Measurements from ENCODE around the gene MYPN. TPM values are rescaled to one million over a fixed set of nuclear protein-coding genes. Genes with fewer than 3 reads are reported as not detected.

MYPN gene
- total RNA-seq, 1 donor from 2014 or later, result 1.0 TPM

DNA sequence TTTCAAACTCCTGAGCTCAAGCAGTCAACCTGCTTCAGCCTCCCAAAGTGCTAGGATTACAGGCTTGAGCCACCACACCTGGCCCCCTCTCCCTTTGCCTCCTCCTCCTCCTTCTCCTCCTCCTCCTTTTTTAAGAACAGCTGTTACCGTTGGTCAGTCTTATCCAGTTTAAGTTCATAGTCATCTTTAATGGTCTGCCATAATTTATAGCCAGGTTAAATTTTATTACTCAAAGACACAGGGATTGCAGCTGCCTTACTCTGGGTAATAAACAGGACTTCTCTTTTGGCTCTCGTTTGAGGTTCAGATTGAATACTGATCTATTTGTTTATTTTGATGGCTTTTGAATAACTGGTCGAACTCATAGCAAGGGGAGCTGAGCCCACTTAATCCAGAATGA is 87.4 kb downstream of the MYPN start:
- Mint-ChIP-seq H3K9me3 (ENCODE audit: unreplicated experiment) (no peaks in the 10 kb centered on the region), H3K4me3 (ENCODE audit: unreplicated experiment) (no peak overlapping the region), H3K27ac (ENCODE audit: unreplicated experiment) (no peak overlapping the region), H3K27me3 (ENCODE audit: unreplicated experiment) (no peaks in the 10 kb centered on the region), H3K4me1 (ENCODE audit: unreplicated experiment) (peaks cover 3% of the 10 kb centered on the region), H3K36me3 (ENCODE audit: unreplicated experiment) (no peaks in the 10 kb centered on the region)
- no peak for DNase-seq (ENCODE audit: extremely low spot score, unreplicated experiment)
- TF ChIP-seq, protein P1, sequence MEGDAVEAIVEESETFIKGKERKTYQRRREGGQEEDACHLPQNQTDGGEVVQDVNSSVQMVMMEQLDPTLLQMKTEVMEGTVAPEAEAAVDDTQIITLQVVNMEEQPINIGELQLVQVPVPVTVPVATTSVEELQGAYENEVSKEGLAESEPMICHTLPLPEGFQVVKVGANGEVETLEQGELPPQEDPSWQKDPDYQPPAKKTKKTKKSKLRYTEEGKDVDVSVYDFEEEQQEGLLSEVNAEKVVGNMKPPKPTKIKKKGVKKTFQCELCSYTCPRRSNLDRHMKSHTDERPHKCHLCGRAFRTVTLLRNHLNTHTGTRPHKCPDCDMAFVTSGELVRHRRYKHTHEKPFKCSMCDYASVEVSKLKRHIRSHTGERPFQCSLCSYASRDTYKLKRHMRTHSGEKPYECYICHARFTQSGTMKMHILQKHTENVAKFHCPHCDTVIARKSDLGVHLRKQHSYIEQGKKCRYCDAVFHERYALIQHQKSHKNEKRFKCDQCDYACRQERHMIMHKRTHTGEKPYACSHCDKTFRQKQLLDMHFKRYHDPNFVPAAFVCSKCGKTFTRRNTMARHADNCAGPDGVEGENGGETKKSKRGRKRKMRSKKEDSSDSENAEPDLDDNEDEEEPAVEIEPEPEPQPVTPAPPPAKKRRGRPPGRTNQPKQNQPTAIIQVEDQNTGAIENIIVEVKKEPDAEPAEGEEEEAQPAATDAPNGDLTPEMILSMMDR (IDR thresholded peaks at IDR 0.05), result no peak

DNA sequence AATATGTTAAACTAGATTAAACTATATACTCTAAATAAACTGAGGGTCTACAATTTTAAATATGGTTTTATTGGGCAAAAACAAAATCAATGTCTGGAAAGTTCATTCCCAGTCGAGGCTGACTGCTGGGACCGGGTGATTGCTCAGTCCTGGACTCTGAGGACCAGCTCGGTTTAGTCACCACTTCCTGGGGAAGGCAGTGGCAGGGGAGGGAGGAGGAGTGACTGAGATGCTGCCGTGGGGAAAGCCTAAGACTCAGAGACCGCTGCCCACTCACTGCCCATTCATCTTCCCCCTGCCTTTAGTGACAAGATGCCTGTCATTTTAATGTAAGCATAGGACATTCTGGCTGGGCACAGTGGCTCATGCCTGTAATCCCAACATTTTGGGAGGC is 93.7 kb downstream of the MYPN start:
- Mint-ChIP-seq H3K4me1 (ENCODE audit: unreplicated experiment) (peaks cover 7% of the 10 kb centered on the region), H3K27me3 (ENCODE audit: unreplicated experiment) (no peaks in the 10 kb centered on the region), H3K36me3 (ENCODE audit: unreplicated experiment) (no peaks in the 10 kb centered on the region), H3K27ac (ENCODE audit: unreplicated experiment) (peak overlapping the region; percentile 11), H3K4me3 (ENCODE audit: unreplicated experiment) (no peak overlapping the region), H3K9me3 (ENCODE audit: unreplicated experiment) (no peaks in the 10 kb centered on the region)
- TF ChIP-seq, protein P1 (IDR thresholded peaks at IDR 0.05), result no peak
- DNase-seq (ENCODE audit: extremely low spot score, unreplicated experiment), result no peak

DNA sequence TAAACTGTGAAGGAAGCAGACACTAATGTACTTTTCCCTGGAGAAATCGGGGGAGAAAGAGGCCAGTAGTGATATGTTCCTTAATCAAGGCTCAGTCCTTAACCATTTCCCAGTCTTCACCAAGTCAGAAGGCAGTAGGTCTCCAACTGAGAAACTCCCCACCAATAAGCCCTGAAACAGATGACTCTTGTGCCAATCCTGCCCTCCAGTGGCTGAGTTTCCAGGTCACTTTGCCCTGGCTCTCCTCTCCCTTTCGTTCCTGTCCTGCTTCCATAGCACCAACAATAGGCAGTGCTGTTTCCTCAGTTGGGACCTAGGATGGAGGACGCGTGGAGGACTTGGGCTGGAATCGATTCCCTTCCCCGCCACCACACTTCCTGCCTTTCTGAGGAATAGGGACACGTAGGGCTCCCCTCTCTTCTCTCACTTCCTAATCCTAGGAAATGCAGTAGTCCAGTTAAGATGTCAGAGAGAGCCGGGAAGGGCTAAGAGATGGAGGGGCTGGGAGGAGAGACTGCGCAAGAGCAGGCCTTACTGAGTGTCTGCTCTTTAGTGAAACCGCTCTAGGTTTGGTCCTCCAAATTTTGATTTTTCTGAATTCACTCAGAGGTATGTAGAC is 99.2 kb downstream of the MYPN start:
- H3K4me3 Mint-ChIP-seq (ENCODE audit: unreplicated experiment), result no peak overlapping the region
- no peaks in the 10 kb centered on the region for H3K27me3 Mint-ChIP-seq (ENCODE audit: unreplicated experiment)
- H3K27ac Mint-ChIP-seq (ENCODE audit: unreplicated experiment), result no peak overlapping the region
- no peaks in the 10 kb centered on the region for H3K36me3 Mint-ChIP-seq (ENCODE audit: unreplicated experiment)
- H3K4me1 Mint-ChIP-seq (ENCODE audit: unreplicated experiment), result no peaks in the 10 kb centered on the region
- TF ChIP-seq, protein P1 (IDR thresholded peaks at IDR 0.05), result peak; percentile 84
- H3K9me3 Mint-ChIP-seq (ENCODE audit: unreplicated experiment), result no peaks in the 10 kb centered on the region
- no peak for DNase-seq (ENCODE audit: extremely low spot score, unreplicated experiment)

DNA sequence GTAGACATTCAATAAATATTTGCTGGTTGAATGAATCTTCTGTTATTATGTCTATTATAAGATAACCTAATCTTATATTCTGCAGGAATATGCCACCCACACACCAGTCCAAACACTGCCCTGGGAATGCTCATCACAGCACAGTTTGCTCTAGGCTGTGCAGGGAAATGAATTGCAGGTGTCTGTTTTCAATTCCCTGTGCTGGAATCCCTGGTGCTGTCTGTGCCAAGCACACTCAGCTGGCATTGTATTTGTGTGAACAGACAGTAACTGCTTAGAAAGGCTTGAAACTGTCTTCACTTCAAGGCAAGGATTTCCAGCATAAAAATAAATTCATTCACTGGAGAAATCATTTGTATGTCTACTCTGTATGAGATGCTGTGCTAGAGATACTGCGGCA is 102.4 kb downstream of the MYPN start:
- H3K27ac Mint-ChIP-seq (ENCODE audit: unreplicated experiment), result no peak overlapping the region
- no peaks in the 10 kb centered on the region for H3K4me1 Mint-ChIP-seq (ENCODE audit: unreplicated experiment)
- H3K9me3 Mint-ChIP-seq (ENCODE audit: unreplicated experiment), result no peaks in the 10 kb centered on the region
- no peaks in the 10 kb centered on the region for H3K36me3 Mint-ChIP-seq (ENCODE audit: unreplicated experiment)
- no peaks in the 10 kb centered on the region for H3K27me3 Mint-ChIP-seq (ENCODE audit: unreplicated experiment)
- H3K4me3 Mint-ChIP-seq (ENCODE audit: unreplicated experiment), result no peak overlapping the region
- no peak for DNase-seq (ENCODE audit: extremely low spot score, unreplicated experiment)
- TF ChIP-seq, protein P1 (IDR thresholded peaks at IDR 0.05), result no peak

DNA sequence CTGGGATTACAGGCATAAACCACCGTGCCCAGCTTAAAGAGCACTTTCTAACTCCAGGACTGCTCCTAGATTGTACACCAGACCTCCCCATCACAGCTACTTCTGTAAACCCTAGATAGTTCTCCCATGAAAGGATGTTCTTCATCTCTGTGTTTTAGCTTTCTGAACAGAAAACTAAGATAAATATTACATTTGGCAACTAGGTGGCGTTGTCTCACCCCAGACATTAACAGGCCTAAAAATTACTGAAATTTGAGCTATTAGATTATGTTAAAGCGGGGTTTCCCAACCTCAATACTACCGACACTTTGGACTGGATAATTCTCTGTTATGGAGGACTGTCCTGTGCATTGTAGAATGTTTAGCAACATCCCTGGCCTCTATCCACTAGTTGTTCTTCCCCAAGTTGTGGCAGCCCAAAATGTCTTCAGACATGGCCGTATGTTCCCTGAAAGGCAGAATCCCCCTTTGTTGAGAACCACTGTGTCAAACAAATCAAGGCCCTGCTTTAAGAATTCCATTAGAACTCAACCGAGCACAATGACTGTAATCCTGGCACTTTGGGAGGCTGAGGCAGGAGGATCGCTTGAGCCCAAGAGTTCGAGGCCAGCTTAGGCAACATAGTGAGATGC is 103.5 kb downstream of the MYPN start:
- Mint-ChIP-seq H3K9me3 (ENCODE audit: unreplicated experiment) (no peaks in the 10 kb centered on the region), H3K27ac (ENCODE audit: unreplicated experiment) (no peak overlapping the region), H3K27me3 (ENCODE audit: unreplicated experiment) (no peaks in the 10 kb centered on the region), H3K4me3 (ENCODE audit: unreplicated experiment) (no peak overlapping the region), H3K4me1 (ENCODE audit: unreplicated experiment) (no peaks in the 10 kb centered on the region), H3K36me3 (ENCODE audit: unreplicated experiment) (no peaks in the 10 kb centered on the region)
- no peak for DNase-seq (ENCODE audit: extremely low spot score, unreplicated experiment)
- TF ChIP-seq, protein P1 (IDR thresholded peaks at IDR 0.05), result peak; percentile 74

Measured in osteocyte (in vitro differentiated cells).